GM11168 (cell line): ENCODE data around the gene FAM216A.

ENCODE experiments used
- in situ Hi-C: fragments of 300-500 bp; cut with MboI; formaldehyde crosslinking; loops from one replicate; pipeline ENCODE4 v1.12.0; 2022; ENCODE audit warnings: low sequenced_read_pairs; ENCODE audit not compliant: unreplicated experiment

Gene FAM216A

GRCh38 chr12:110536834-110537604, 68.4 kb downstream of the FAM216A start:
- in situ Hi-C loops, result no loop called here

GRCh38 chr12:110537605-110538409, 69.2 kb downstream of the FAM216A start:
- in situ Hi-C loops, result no loop called here

GRCh38 chr12:110538869-110539622, 70.4 kb downstream of the FAM216A start:
- in situ Hi-C loops, result no loop called here
